SIG-M5 (cell line): ENCODE results near the gene POLD3.

Source experiments
- DNase-seq: peaks from one replicate; lab custom pipeline; 2025; lab: John Stamatoyannopoulos, UW

POLD3 gene

DNA sequence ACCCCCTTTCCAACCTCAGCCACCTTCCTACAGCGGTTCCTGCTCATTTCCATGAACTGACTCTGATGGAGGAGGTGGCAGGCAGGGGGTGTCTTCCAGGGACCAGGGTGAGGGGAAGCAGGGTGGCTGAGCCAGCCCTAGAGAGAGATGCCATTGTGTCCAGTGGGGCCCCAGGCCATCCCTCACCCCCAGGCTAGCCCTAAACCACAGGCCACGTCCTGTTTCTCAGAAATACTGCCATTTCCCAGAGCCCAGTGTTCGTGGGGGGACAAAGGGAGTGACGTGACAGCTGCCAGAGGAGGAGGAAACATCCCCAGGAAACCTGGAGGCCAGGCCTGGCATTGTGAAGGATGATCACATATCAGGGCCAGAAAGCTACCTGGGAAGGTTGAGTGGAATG, 99.4 kb downstream of the POLD3 start:
- DNase-seq: no peak
